H1 (cell line): ENCODE data around the gene FAM83G. TPM values are rescaled to one million over a fixed set of nuclear protein-coding genes. Genes with fewer than 3 reads are reported as not detected.

Experiments used
- CTCF ChIA-PET: fragments of 300-600 bp; sonication (Branson Sonifier 250); formaldehyde crosslinking; loops from one replicate; lab custom pipeline; 2021; ENCODE audit not compliant: partially characterized antibody; lab: Charles Lee
- POLR2A ChIA-PET: fragments of 300-600 bp; sonication (Branson Sonifier 250); formaldehyde crosslinking; loops from one replicate; lab custom pipeline; 2021; ENCODE audit warnings: inconsistent platforms; ENCODE audit not compliant: partially characterized antibody; lab: Charles Lee
- DNase-seq, 2 experiments: peaks; one replicate each; pipeline versions ENCODE4 v3.0.0 to v3.0.0-alpha.2; 2010 to 2022; ENCODE audit warnings: low spot score in 2 of 2, low read depth in 1 of 2, mixed read lengths in 1 of 2
- FAIRE-seq: peaks from 2 replicates; lab custom pipeline; 2011; peaks lifted over from hg19 to GRCh38; lab: Jason Lieb, UNC
- H2AFZ ChIP-seq: 2 replicates; pipeline ENCODE4 v1.8.1; 2012; ENCODE audit warnings: low read length, inconsistent platforms
- H2AK5ac ChIP-seq: 2 replicates; pipeline ENCODE4 v1.6.1; 2013; ENCODE audit warnings: low read depth, low read length
- H2BK120ac ChIP-seq: replicated peaks from 2 replicates; pipeline ENCODE3; 2013; ENCODE audit warnings: low read depth, low read length, inconsistent platforms
- H2BK12ac ChIP-seq: 2 replicates; pipeline ENCODE4 v1.6.1; 2013; ENCODE audit warnings: low read depth, low read length
- H2BK15ac ChIP-seq: 2 replicates; pipeline ENCODE4 v1.6.1; 2013; ENCODE audit warnings: low read length
- H2BK20ac ChIP-seq: 2 replicates; pipeline ENCODE4 v1.6.1; 2013; ENCODE audit warnings: low read length
- H2BK5ac ChIP-seq: 2 replicates; pipeline ENCODE4 v1.6.1; 2013; ENCODE audit warnings: low read depth, low read length
- H3K14ac ChIP-seq: 2 replicates; pipeline ENCODE4 v1.6.1; 2013; ENCODE audit warnings: inconsistent platforms; ENCODE audit not compliant: insufficient read length
- H3K18ac ChIP-seq: 2 replicates; pipeline ENCODE4 v1.6.1; 2013; ENCODE audit warnings: low read length; ENCODE audit errors: extremely low read depth
- H3K23ac ChIP-seq: 2 replicates; pipeline ENCODE4 v1.6.1; 2013; ENCODE audit warnings: inconsistent platforms; ENCODE audit not compliant: insufficient read length
- H3K23me2 ChIP-seq: 2 replicates; pipeline ENCODE4 v1.6.1; 2013; ENCODE audit warnings: low read depth, low read length
- H3K27ac ChIP-seq: 2 replicates; pipeline ENCODE4 v1.6.1; 2011; ENCODE audit warnings: low read depth, low read length, inconsistent platforms
- H3K27me3 ChIP-seq, 4 experiments: replicated peaks in 1 of 4; 1 replicate in 1 of 4; 2 replicates in 3 of 4; pipeline versions ENCODE4 v1.6.1 to v1.8.1; 2011 to 2013; ENCODE audit warnings: low read length in 3 of 4, mild to moderate bottlenecking in 3 of 4, inconsistent platforms in 2 of 4, mixed read lengths in 2 of 4, moderate library complexity in 1 of 4; ENCODE audit not compliant: control insufficient read depth in 3 of 4, insufficient read depth in 3 of 4; ENCODE audit errors: extremely low read depth in 1 of 4
- H3K36me3 ChIP-seq, 4 experiments: 2 replicates each; pipeline versions ENCODE4 v1.6.1 to v1.8.1; 2011 to 2013; ENCODE audit warnings: mild to moderate bottlenecking in 4 of 4, low read length in 3 of 4, moderate library complexity in 2 of 4, control low read depth in 1 of 4, inconsistent platforms in 1 of 4; ENCODE audit not compliant: insufficient read depth in 4 of 4, control insufficient read depth in 2 of 4
- H3K4ac ChIP-seq: replicated peaks from 2 replicates; pipeline ENCODE3; 2013; ENCODE audit warnings: low read length, low read depth, mixed read lengths, inconsistent platforms; ENCODE audit not compliant: insufficient read length
- H3K4me1 ChIP-seq, 4 experiments: replicated peaks in 1 of 4; 1 replicate in 1 of 4; 2 replicates in 3 of 4; pipeline versions ENCODE4 v1.6.1 to v1.8.1; 2011 to 2013; ENCODE audit warnings: low read length in 3 of 4, inconsistent platforms in 2 of 4, mixed read lengths in 1 of 4; ENCODE audit not compliant: insufficient read depth in 4 of 4, control insufficient read depth in 3 of 4
- H3K4me2 ChIP-seq, 2 experiments: 2 replicates each; pipeline versions ENCODE4 v1.6.1 to v1.8.1; 2011 to 2013; ENCODE audit warnings: low read depth in 2 of 2, low read length in 2 of 2, control low read depth in 1 of 2, inconsistent platforms in 1 of 2, mild to moderate bottlenecking in 1 of 2; ENCODE audit not compliant: insufficient read depth in 1 of 2
- H3K4me3 ChIP-seq, 4 experiments: fragments of 200-600, 300-600 bp in 1 of 4; sonication (generic), shearing (Covaris generic), sonication (Bioruptor Twin) in 1 of 4; 2 replicates each; pipeline versions ENCODE4 v1.5.1 to v1.8.1; 2011 to 2016; ENCODE audit warnings: low read length in 4 of 4, low read depth in 3 of 4, control low read depth in 2 of 4, inconsistent platforms in 2 of 4, mild to moderate bottlenecking in 2 of 4, mixed read lengths in 1 of 4, moderate library complexity in 1 of 4; ENCODE audit not compliant: insufficient read depth in 2 of 4; ENCODE audit errors: extremely low read depth in 1 of 4
- H3K56ac ChIP-seq: replicated peaks from 2 replicates; pipeline ENCODE3; 2013; ENCODE audit warnings: low read depth, mild to moderate bottlenecking, mixed read lengths, low read length, inconsistent platforms; ENCODE audit not compliant: insufficient read length
- H3K79me1 ChIP-seq: 2 replicates; pipeline ENCODE4 v1.6.1; 2013; ENCODE audit warnings: low read depth, low read length, control low read depth
- H3K79me2 ChIP-seq, 2 experiments: 2 replicates each; pipeline versions ENCODE4 v1.6.1 to v1.8.1; 2012 to 2013; ENCODE audit warnings: low read length in 2 of 2, mild to moderate bottlenecking in 2 of 2, inconsistent platforms in 1 of 2; ENCODE audit not compliant: insufficient read depth in 2 of 2, control insufficient read depth in 1 of 2
- H3K9ac ChIP-seq, 4 experiments: replicated peaks in 1 of 4; 1 replicate in 1 of 4; 2 replicates in 3 of 4; pipeline versions ENCODE4 v1.6.1 to v1.8.1; 2011 to 2013; ENCODE audit warnings: low read depth in 3 of 4, low read length in 3 of 4, control low read depth in 2 of 4, mild to moderate bottlenecking in 2 of 4, moderate library complexity in 2 of 4, inconsistent platforms in 1 of 4; ENCODE audit errors: extremely low read depth in 1 of 4
- H3K9me3 ChIP-seq, 2 experiments: 2 replicates each; pipeline versions ENCODE4 v1.6.1 to v1.8.1; 2012 to 2013; ENCODE audit warnings: mild to moderate bottlenecking in 2 of 2, moderate library complexity in 2 of 2, control low read depth in 1 of 2, inconsistent platforms in 1 of 2, low read depth in 1 of 2, low read length in 1 of 2, mixed read lengths in 1 of 2; ENCODE audit not compliant: insufficient read depth in 2 of 2
- H4K20me1 ChIP-seq, 2 experiments: replicated peaks in 1 of 2; 2 replicates each; pipeline versions ENCODE3 to v1.8.1; 2011 to 2013; ENCODE audit warnings: inconsistent platforms in 2 of 2, low read length in 2 of 2, mild to moderate bottlenecking in 1 of 2; ENCODE audit not compliant: insufficient read depth in 2 of 2, control insufficient read depth in 1 of 2
- H4K5ac ChIP-seq: 2 replicates; pipeline ENCODE4 v1.6.1; 2013; ENCODE audit warnings: low read length, low read depth, mixed read lengths, inconsistent platforms; ENCODE audit not compliant: insufficient read length
- H4K8ac ChIP-seq: 2 replicates; pipeline ENCODE4 v1.8.0; 2013; ENCODE audit warnings: mild to moderate bottlenecking, moderate library complexity, low read length, inconsistent platforms; ENCODE audit not compliant: insufficient read depth; ENCODE audit errors: extremely low read depth
- H4K91ac ChIP-seq: replicated peaks from 2 replicates; pipeline ENCODE3; 2013; ENCODE audit warnings: low read length, mixed read lengths, inconsistent platforms; ENCODE audit not compliant: insufficient read length
- CBX8 ChIP-seq: fragments of 300-800, 300-1000 bp; sonication (generic); IDR thresholded peaks from 2 replicates; pipeline ENCODE4 v1.7.1; 2016; ENCODE audit warnings: low read depth, low read length, borderline replicate concordance
- CREB1 ChIP-seq: IDR thresholded peaks from 2 replicates; pipeline ENCODE4 v1.6.1; 2012; ENCODE audit warnings: inconsistent platforms
- KDM5A ChIP-seq: fragments of 200-600 bp; IDR thresholded peaks from 2 replicates; pipeline ENCODE4 v1.7.1; 2012; ENCODE audit warnings: mild to moderate bottlenecking, low read length, inconsistent platforms, mixed read lengths
- RAD21 ChIP-seq, 2 experiments: IDR thresholded peaks in 1 of 2; conservative IDR thresholded peaks in 1 of 2; 2 replicates each; pipeline ENCODE4 v1.6.1; 2011; ENCODE audit warnings: low read depth in 2 of 2, low read length in 2 of 2, improper control_type of control experiment in 1 of 2, inconsistent platforms in 1 of 2, mild to moderate bottlenecking in 1 of 2, moderate library complexity in 1 of 2
- SP1 ChIP-seq: IDR thresholded peaks from 2 replicates; pipeline ENCODE4 v1.6.1; 2011; ENCODE audit warnings: low read depth, low read length
- WGBS, 2 experiments: shearing (Covaris generic) in 1 of 2; methylation state at CpG; one replicate each; pipeline versions ENCODE4 v1.1.6 to v1.1.7; 2013 to 2015; ENCODE audit warnings: low lambda C conversion rate in 2 of 2, mixed read lengths in 2 of 2, inconsistent platforms in 1 of 2, low coverage in 1 of 2, missing lambda C conversion rate in 1 of 2; ENCODE audit not compliant: insufficient replicate concordance in 2 of 2, insufficient coverage in 1 of 2, insufficient read length in 1 of 2; ENCODE audit errors: extremely low coverage in 1 of 2, missing lambda C conversion rate in 1 of 2; 5-methylcytosine and 5-hydroxymethylcytosine counted together
- polyA plus RNA-seq, 7 experiments: library from polyadenylated mRNA; depleted of rRNA in 3 of 7; stranded (reverse) in 5 of 7; unstranded in 2 of 7; fragments of >200 nt in 5 of 7; fragments of 200-250 nt in 2 of 7; gene quantifications; 1 replicate in 5 of 7; 2 replicates in 1 of 7; 4 replicates in 1 of 7; pipeline versions ENCODE4 v1.2.1 to v1.2.3, GENCODE V29; 2011 to 2013; ENCODE audit warnings: missing spikeins in 2 of 7, mixed read lengths in 2 of 7
- total RNA-seq: library from RNA; stranded (reverse); fragmentation: NEBNext Ultra II Directional; extraction: Animal tissue kit (Norgen Biotek cat#: 25700); gene quantifications from 2 replicates; pipeline ENCODE4 v1.2.1, GENCODE V29; 2021

Gene FAM83G
- total and polyA plus RNA-seq, 2 of the 8 experiments (the other 6 are each of a cell fraction or from before 2014, with no cell fraction given): 15.4 to 29.0 TPM

DNA sequence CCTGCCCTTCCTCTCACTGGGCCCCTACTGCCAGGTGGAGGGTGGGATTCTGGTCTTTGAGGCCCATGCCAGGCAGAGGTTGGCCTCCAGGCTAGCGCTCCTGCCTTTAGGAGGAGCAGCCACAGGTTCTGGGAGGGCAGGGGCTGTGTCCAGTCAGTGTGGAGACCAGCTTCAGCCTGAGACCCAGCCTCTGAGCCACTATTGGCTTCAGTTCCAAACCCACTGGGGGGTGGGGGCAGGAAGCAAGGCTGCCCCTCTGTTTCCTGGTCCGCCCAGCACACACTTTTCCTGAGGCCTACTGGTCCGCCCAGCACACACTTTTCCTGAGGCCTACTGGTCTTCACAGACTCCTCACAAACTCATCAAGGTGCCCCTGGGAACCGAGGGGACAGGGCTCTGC lies 36.2 kb downstream of the FAM83G start:
- H3K4me2 ChIP-seq: no peak overlapping the region
- peak overlapping the region; percentile 11; the same call in 1 of the 2 replicates for H4K8ac ChIP-seq
- no peak overlapping the region for H2BK20ac ChIP-seq
- no peak for TF ChIP-seq CBX8
- no peak for TF ChIP-seq SP1
- no peak for TF ChIP-seq KDM5A
- no peak for TF ChIP-seq RAD21 (IDR thresholded peaks at IDR 0.05 in 1 of 2, conservative IDR thresholded peaks at IDR 0.05 in 1 of 2; ENCODE audit: low read depth in 2 of 2, low read length in 2 of 2)
- TF ChIP-seq CREB1: no peak
- WGBS, 2 experiments: 85% methylated on average over 4 of the region's 4 CpGs; no CpG with 5 or more reads in 1 of the 2 experiments
- peak overlapping the region; percentile 58; the same call in 1 of the 2 replicates for H3K27ac ChIP-seq
- H4K20me1 ChIP-seq: peaks cover 0 to 11% of the 10 kb centered on the region in 2 experiments
- FAIRE-seq: no peak
- no peak overlapping the region for H2AK5ac ChIP-seq
- ChIA-PET POLR2A (interaction anchor here (1.0 kb wide), 1 partner anchor 41 kb away, joined by 3 read pairs; no protein-coding TSS in a partner anchor), CTCF (interaction anchor here (1.2 to 2.2 kb wide), 4 partner anchors 8 to 34 kb away, joined by 3 to 9 read pairs (median 4); no protein-coding TSS in a partner anchor)
- no peak overlapping the region for H3K14ac ChIP-seq
- peak overlapping the region; percentile 75; the same call in 1 of the 2 replicates for H2BK5ac ChIP-seq
- no peak overlapping the region for H2BK120ac ChIP-seq
- no peaks in the 10 kb centered on the region for H3K79me2 ChIP-seq
- no peak overlapping the region for H3K18ac ChIP-seq
- H3K4me3 ChIP-seq: no peak overlapping the region
- no peak overlapping the region for H2AFZ ChIP-seq
- peaks cover 0 to 29% (median 18%) of the 10 kb centered on the region in 4 experiments; a peak in 6 of 7 replicates for H3K4me1 ChIP-seq
- no peak overlapping the region for H2BK12ac ChIP-seq
- H3K9me3 ChIP-seq: no peaks in the 10 kb centered on the region
- H3K79me1 ChIP-seq: peaks cover 5% of the 10 kb centered on the region; the same call in 1 of the 2 replicates
- DNase-seq: no peak
- H3K4ac ChIP-seq: peak overlapping the region; percentile 72
- no peak overlapping the region for H3K23ac ChIP-seq
- no peak overlapping the region for H3K56ac ChIP-seq
- H3K9ac ChIP-seq: no peak overlapping the region; a peak in 1 of 7 replicates
- no peaks in the 10 kb centered on the region for H3K27me3 ChIP-seq
- H2BK15ac ChIP-seq: 0 out of 2 replicates have a peak overlapping the region, but pooled peaks have one; percentile 61
- H3K36me3 ChIP-seq: peaks cover 6 to 17% (median 10%) of the 10 kb centered on the region in 4 experiments; a peak in 5 of 8 replicates
- no peak overlapping the region for H4K91ac ChIP-seq
- H4K5ac ChIP-seq: no peak overlapping the region
- H3K23me2 ChIP-seq: no peaks in the 10 kb centered on the region
